PFSK-1 (cell line): ENCODE results near the gene DNER.

ENCODE experiments used
- FOXP2 ChIP-seq: optimal IDR thresholded peaks from 2 replicates; pipeline ENCODE3; 2011; ENCODE audit warnings: borderline replicate concordance, control low read depth, inconsistent platforms; ENCODE audit not compliant: insufficient read depth; ENCODE audit errors: extremely low read length, extremely low read depth
- POLR2AphosphoS5 ChIP-seq: IDR thresholded peaks from 2 replicates; pipeline ENCODE4 v1.6.1; 2012; ENCODE audit warnings: low read depth, mild to moderate bottlenecking, control low read depth, low read length, moderate library complexity
- TAF1 ChIP-seq: IDR thresholded peaks from 2 replicates; pipeline ENCODE4 v1.6.1; 2012; ENCODE audit warnings: low read length, control low read depth, borderline replicate concordance; ENCODE audit not compliant: insufficient read depth

- no peak for TF ChIP-seq FOXP2
- TF ChIP-seq TAF1, result no peak
- TF ChIP-seq POLR2AphosphoS5, result no peak
Observed at GRCh38 chr2:229470781-229471180, 243.6 kb downstream of the DNER start.
